ENCODE data around the gene CDK5RAP1. TPM values are rescaled to one million over a fixed set of nuclear protein-coding genes. Genes with fewer than 3 reads are reported as not detected.

The CDK5RAP1 gene
- total and polyA plus RNA-seq, 12 donors = 16.9 to 42.6 (median 23.3) TPM

GRCh38 chr20:33322456-33322855 is 78.9 kb downstream of the CDK5RAP1 start:
- Histone ChIP-seq H3K36me3 (no peaks in the 10 kb centered on the region), H3K27me3 (peaks cover 0 to 52% (median 27%) of the 10 kb centered on the region in 7 donors), H3K27ac (no peak overlapping the region), H3K4me3 (no peak overlapping the region), H3K9me3 (no peaks in the 10 kb centered on the region), H3K4me1 (no peaks in the 10 kb centered on the region)
- no peak for TF ChIP-seq CTCF (IDR thresholded peaks at IDR 0.05)
- no peak for DNase-seq
- 92 to 94% methylated on average over 2 to 3 of the region's 3 CpGs for WGBS, 2 donors
- intact Hi-C loops (cut with DNase I) = no loop called here
- no peak for ATAC-seq

GRCh38 chr20:33320006-33320405 is 81.3 kb downstream of the CDK5RAP1 start:
- intact Hi-C loops (cut with DNase I) = no loop called here
- WGBS, 2 donors = 69 to 74% methylated on average over 10 of the region's 10 CpGs
- peaks cover 0 to 61% (median 25%) of the 10 kb centered on the region in 7 donors for H3K27me3 ChIP-seq

GRCh38 chr20:33318096-33318429 is 83.3 kb downstream of the CDK5RAP1 start:
- 30 to 40% methylated on average over 5 of the region's 5 CpGs for WGBS, 2 donors
- no peak overlapping the region for H3K27ac ChIP-seq
- TF ChIP-seq CTCF (IDR thresholded peaks at IDR 0.05) = no peak
- DNase-seq (no peak), ATAC-seq (no peak)
- H3K36me3 ChIP-seq = no peaks in the 10 kb centered on the region
- peaks cover 0 to 45% (median 16%) of the 10 kb centered on the region in 7 donors for H3K27me3 ChIP-seq
- no peaks in the 10 kb centered on the region for H3K9me3 ChIP-seq
- no peaks in the 10 kb centered on the region for H3K4me1 ChIP-seq
- H3K4me3 ChIP-seq = no peak overlapping the region
- intact Hi-C loops (cut with DNase I) = no loop called here

More at GRCh38 chr20:33320006-33320405, 81.3 kb downstream of the CDK5RAP1 start:
- Histone ChIP-seq H3K4me1 (no peaks in the 10 kb centered on the region), H3K4me3 (no peak overlapping the region), H3K36me3 (no peaks in the 10 kb centered on the region), H3K27ac (no peak overlapping the region), H3K9me3 (no peaks in the 10 kb centered on the region)
- DNase-seq = no peak
- no peak for ATAC-seq
- TF ChIP-seq CTCF (IDR thresholded peaks at IDR 0.05) = no peak

GRCh38 chr20:33317424-33318095 is 83.8 kb downstream of the CDK5RAP1 start:
- H3K4me1 ChIP-seq = no peaks in the 10 kb centered on the region
- H3K4me3 ChIP-seq = no peak overlapping the region
- no peaks in the 10 kb centered on the region for H3K9me3 ChIP-seq
- no peak for ATAC-seq
- DNase-seq = no peak
- intact Hi-C loops (cut with DNase I) = no loop called here
- 85 to 88% methylated on average over 14 of the region's 14 CpGs for WGBS, 2 donors
- H3K27me3 ChIP-seq = peaks cover 0 to 44% (median 16%) of the 10 kb centered on the region in 7 donors
- no peaks in the 10 kb centered on the region for H3K36me3 ChIP-seq
- no peak for TF ChIP-seq CTCF (IDR thresholded peaks at IDR 0.05)
- no peak overlapping the region for H3K27ac ChIP-seq

All from heart right ventricle (tissue), 16 donors.